Vagina (tissue), 2 donors: ENCODE data around the gene PPFIA1.
"Not testable (repeated sequence)": the region's sequence is repeated elsewhere in the genome, so short reads cannot be mapped to it uniquely, and the experiment has no call there.

ENCODE experiments used
- CTCF ChIP-seq, 3 experiments: fragments of 450-650 bp in 2 of 3; fragments of 200-600 bp in 1 of 3; sonication (generic) in 1 of 3; IDR thresholded peaks; one replicate each; pipeline ENCODE4 v1.5.1; 2017 to 2019; ENCODE audit warnings: antibody characterized with exemption in 3 of 3, mild to moderate bottlenecking in 2 of 3, moderate library complexity in 2 of 3
- POLR2AphosphoS5 ChIP-seq, 2 donors: sonication (generic); formaldehyde crosslinking; IDR thresholded peaks; one replicate each; pipeline ENCODE4 v1.9.0; 2017; ENCODE audit warnings: antibody characterized with exemption in 2 of 2, mild to moderate bottlenecking in 2 of 2, low read depth in 1 of 2; ENCODE audit not compliant: insufficient read depth in 1 of 2

DNA sequence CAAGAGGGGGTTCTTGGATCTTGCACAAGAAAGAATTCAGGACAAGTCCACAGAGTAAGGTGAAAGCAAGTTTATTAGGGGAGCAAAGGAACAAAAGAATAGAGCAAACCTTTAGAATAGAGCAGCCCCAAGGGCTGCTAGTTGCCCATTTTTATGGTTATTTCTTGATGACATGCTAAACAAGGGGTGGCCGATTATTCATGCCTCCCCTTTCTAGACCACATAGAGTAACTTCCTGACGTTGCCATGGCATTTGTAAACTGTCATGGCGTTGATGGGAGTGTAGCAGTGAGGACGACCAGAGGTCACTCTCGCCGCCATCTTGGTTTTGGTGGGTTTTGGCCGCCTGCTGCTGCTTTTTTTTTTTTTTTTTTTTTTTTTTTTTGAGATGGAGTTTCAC is 120.4 kb downstream of the PPFIA1 start:
- not testable (repeated sequence) for TF ChIP-seq CTCF (IDR thresholded peaks at IDR 0.05); POLR2AphosphoS5 (IDR thresholded peaks at IDR 0.05; ENCODE audit: insufficient read depth in 1 of 2, low read depth in 1 of 2)
